HG03196 (cell line): ENCODE results near the gene COX4I1.

Source experiments
- ATAC-seq: cut with Tn5 transposase; IDR thresholded peaks from one replicate; pipeline ENCODE4 v1.9.1; 2021; ENCODE audit not compliant: unreplicated experiment

COX4I1 gene

DNA sequence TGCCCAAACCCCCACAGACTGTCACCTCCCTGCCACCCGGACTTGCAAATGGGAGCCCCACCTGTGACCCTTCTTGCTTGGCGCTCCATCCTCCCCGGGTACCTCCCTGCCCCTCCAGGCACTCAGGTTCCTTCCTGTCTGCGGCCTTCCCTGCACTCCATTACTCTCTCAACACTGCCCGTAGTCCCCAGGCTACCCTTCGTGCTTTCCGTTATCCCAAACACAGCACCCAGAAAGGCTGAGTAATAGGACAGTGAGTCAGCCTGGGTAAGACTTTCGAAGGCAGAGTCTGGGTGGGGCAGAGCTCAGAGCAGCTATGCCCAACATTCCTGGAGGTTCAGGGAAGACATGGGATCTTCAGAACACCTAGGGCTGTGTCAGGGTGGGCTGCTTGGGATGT is 32.0 kb upstream of the COX4I1 start:
- no peak for ATAC-seq

DNA sequence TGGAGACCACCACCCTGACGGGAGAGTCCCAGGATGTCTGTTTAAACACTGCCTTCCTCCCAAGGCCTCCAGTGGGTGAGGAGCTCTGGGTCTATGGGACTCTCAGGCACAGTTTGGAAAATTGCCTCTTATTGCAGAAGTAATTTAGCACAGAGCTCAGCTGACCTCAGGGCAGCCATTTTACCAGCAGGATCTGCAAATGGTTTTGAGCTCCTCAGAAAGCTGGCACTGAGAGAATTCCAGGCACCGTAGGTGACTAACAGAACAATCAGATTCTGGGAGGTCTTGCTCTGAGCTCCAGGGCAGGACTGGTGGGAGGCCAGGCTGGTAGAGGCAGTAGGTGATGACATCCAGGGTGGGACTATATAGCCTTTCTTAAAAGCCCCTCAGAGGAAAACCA is 31.3 kb upstream of the COX4I1 start:
- ATAC-seq: no peak

DNA sequence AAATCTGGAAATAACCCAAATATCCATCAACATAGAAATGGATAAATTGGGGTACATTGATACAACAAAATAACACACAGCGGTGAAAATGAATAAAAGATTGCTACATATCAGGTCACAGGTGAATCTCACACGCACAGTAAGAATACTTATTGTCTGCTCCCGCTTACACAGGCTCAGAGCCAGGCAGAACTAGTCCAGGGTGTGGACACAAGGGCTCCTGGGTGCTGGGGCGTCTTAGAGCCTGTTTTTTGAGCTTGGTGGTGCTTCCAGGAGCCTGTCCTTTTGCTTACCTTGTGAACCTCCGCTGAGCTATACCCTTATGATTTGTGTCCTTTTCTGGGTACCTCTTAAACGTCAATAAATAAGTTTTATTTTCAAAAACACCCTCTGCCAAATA is 28.8 kb upstream of the COX4I1 start:
- ATAC-seq: no peak

DNA sequence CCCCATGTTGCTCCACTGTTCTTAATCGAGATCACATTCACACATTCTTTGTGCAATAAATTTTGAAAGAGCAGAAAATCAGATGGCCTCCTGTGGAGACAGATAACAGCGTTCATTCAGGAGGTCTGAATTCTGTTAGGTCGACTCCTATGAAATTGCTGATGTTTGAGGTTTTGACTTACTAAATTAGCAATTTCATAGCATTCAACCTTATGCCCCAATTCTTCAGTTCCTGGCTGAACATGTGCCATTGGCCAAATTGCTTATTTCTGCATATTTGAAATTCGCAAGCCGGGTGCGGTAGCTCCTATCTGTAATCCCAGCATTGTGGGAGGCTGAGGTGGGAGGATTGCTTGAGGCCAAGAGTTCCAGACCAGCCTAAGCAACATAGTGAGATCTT is 26.5 kb upstream of the COX4I1 start:
- ATAC-seq: no peak

DNA sequence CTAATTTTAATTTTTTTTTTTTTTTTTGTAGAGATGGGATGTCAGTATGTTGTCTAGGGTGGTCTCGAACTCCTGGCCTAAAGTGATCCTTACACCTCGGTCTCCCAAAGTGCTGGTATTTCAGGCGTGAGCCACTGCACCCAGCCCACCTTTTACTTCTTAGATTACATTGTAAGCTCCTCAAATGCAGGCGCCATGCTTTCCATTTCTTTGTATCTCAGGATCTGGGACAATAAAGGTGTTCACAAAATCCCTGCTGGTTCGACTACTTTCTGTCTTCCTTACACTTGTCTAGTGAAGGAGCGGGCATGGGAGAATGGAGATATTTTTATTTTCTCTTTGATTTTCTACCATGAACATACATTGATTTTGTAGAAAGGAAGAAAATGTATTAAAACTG is 25.4 kb upstream of the COX4I1 start:
- no peak for ATAC-seq

DNA sequence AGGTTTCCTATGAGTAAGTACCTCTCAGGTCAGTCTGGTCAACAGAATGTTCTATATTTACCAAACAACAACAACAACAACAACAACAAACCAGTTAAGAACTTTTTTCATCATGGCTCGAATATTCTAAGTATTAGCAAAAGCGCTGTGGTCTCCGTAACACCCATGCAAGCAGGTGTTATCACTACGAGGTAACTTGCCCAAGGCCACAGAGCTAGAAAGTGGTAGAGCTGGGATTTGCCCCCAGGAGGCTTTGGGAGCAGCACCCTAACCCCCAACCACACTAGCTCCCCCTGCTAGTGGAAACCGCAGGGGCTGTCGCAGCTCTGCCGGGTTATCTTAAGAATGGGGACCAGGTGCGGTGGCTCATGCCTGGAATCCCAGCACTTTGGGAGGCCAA is 24.7 kb upstream of the COX4I1 start:
- ATAC-seq: no peak

DNA sequence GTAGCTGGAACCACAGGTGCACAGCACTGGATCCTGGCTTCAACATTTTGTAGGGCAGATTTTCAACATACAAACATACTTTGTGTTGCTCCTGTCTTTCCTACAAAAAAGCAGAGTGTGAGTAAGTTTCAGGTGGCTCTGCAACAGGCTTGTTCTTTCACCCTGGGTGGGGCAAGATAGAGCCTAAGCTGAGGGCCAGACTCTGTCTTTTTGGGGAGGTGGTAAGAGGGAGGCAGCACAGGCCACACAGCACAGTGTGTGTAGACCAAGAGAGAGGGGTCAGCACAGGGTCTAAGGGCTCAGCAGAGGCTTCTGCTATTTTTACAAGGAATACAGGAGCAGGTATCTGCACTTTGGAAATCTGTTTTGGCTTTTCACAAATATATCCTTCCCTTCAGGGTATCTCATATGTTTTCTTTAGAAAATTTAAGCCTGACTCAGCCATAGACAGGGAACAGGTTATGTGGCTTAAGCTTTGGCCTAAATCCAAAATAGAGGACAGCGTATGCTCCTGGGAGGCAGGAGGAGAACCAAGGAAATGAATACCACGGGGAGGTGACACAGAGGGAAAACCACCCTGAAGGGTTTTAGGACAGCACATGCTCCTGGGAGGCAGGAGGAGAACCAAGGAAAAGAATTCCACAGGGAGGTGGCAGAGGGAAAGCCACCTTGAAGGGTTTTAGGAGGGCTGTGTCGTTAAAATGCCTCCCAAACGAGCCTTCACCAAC is 21.7 kb upstream of the COX4I1 start:
- no peak for ATAC-seq

DNA sequence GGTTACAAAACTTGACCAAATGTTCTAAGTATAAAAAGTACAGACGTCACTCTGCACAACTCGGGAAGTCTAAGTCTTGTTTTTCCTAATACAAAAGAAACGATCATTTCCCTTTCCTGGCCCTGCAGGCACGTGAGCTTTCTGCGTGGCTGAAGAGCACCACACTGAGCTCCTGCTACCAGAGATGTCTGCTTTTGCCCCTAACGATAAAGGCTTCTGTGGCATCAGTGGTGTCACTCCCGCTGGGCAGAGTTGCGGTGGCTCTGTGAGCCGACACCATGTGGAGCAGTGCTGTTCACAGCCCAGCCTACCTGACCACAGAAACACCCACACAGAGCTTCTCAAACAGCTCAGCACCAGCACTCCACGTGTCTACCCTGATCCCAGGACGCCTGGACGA is 20.6 kb upstream of the COX4I1 start:
- no peak for ATAC-seq

DNA sequence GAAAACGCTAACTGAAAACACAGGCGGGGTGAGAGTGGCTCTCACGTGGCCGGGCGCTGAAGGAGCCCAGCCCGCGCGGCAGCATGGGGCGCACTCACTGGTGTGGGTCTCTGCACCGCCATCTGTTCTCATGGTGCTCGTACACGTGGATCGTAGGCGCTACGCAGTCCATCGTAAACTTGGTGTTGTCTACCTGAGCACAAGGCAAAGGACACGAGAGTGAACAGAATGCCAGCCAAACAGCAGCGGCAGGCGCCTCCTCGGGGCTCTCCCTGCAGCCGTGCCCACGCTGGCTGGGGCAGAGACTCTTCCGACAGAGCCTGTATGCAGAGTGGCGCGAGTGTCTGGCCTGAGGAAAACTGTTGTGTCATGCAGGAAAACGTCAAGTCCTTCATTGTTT is 19.2 kb upstream of the COX4I1 start:
- no peak for ATAC-seq

DNA sequence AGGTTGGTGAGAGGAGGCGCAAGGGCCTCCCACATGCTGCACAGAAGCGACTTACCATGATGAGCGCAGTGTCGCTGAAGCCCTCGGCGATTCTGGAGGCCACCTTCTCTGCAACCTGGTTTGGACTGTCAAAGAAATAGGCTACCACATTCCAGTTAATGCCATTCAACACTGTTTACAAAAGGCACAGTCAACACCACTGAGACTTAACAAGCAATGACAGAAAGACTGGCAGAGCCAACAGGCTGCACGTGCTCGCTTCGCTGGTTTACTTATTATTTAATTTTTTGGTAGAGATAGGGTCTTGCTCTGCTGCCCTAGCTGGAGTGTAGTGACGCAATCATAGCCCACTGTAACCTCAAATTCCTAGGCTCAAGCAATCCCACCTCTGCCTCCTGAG is 18.3 kb upstream of the COX4I1 start:
- no peak for ATAC-seq

DNA sequence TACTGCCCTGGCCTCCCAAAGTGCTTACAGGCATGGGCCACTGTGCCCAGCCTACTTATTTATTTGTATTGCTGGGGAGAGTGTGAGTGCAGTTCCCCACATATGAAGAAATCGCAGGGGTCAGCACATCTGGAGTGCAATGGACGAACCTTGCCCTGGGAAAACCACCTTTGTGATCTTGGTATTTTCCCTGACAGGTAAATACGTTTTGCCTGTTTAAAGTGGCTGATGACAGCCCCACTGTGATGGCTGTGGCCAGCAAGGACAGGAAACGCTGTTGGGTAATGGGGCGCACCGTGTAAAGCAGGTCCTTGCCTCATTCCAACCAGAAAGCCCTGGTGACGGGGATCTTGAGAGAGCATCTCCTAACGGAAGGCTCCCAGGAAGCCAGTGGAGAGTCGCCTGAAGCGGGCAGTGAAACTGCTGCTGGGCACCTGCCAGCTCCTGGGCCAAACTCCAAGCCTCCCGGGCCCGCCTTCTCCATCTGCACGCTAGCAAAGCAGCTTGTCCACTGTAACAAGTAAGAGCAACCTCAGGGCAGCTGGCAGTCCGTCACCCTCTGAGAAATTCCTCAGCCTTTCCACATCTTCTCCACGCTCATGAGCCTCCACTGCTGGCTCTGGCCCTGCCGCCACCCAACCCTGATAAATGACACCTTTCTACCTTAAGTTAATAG is 17.7 kb upstream of the COX4I1 start:
- ATAC-seq: no peak

DNA sequence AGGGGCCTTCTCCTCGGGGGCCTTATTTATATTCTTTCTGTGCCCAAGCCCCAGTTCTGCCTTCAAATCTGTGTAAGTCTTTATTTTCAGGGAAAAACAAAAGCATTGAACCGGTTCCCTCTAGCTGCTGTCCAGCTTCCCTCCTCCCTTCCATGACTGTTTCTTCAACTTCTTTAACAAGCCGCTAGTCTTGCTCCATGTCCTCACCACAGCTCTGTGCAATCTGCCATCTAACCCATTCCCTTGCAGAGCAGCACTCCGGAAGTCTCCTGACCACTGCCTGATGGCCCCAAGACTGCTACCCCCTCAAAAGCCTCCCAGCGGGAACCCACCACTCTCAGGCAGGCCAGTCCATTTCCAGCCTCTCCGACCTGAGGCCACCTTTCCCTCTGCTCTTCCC is 17.0 kb upstream of the COX4I1 start:
- ATAC-seq: no peak

DNA sequence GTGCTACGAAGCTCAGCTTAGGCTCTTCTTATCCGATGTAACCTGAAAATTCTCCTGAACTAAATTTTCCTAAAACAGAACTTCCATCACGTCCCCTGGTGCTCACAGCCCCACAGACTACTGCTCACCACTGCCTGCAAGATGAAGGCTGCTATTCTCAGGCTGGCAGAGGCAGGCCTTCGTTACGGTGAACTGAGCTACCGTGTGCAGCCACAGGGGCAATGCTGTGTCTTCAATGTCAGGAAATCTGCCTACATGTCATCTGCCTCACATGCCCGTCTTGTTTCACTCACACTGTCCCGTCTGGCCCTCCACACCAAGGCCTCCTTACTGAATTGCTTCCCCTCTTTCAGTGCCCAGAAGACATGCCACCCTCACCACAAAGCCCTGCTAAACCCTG is 16.1 kb upstream of the COX4I1 start:
- ATAC-seq: no peak

DNA sequence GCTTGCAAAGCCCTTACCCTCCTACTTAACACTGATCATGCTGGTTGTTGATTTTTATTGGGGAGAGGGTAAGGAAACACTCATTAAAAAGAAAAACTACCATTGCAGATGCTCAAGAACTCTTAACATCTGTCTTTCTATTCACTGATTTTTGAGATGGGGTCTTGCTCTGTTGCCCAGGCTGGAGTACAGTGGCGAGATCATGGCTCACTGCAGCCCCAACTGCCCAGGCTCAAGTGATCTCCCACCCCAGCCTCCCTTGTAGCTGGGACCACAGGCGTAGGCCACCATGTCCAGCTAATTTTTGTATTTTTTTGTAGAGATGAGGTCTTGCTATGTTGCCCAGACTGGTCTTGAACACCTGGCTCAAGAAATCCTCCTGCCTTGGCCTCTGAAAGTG is 14.7 kb upstream of the COX4I1 start:
- ATAC-seq: no peak

DNA sequence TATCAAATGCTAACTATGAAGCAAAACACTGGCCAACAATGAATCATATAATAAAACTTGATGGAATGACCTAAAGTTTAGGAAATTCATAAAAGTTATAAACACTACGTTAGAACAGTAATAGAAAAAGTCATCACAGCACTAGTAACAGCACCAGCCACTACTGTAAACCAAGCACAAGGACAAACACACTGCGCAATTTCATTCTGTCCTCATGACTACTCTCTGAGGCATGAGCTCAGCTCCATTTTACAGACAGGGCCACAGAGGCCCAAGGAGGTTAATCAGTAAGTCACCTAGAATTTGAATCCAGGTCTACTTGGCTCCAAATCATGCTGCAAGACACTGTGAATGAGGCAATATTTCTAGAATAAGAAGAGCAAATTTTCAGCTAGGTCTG is 13.6 kb upstream of the COX4I1 start:
- no peak for ATAC-seq

DNA sequence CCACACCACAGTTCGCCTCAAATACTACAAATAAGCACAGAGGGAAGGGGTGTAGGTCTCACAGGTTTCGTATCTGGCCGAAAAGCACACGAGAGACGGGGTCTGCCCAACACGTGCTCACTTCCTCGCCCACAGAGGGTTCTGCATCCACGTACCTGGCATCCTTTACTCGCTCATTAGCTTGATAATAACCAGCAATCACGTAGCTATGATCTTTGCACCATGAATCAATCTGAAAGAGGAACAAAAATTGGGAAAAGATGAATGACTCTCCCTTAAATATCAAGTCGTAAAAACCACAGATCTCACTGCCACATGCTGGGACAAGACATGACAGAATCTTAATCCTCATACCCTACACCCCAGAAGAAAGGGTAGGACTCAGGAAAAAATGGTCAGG is 10.7 kb upstream of the COX4I1 start:
- ATAC-seq: no peak

DNA sequence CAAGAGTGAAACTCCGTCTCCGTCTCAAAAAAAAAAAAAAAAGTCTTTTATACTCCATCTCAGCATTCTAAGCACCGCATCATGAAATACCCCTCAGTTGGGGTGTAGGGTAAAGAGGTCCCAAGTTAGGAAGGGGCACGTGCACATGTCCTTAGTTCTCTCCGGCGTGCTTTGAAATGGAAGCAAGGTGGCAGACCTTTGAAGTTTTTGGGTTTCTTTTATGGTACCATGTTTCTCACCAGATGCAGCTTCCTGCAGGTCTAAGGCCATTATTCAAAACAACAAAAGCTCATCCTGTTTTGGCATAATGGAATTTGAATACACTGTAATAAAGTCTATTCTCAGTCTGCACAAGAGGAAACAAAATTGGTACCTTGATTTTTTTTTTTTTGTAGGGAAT is 9.7 kb upstream of the COX4I1 start:
- ATAC-seq: no peak

DNA sequence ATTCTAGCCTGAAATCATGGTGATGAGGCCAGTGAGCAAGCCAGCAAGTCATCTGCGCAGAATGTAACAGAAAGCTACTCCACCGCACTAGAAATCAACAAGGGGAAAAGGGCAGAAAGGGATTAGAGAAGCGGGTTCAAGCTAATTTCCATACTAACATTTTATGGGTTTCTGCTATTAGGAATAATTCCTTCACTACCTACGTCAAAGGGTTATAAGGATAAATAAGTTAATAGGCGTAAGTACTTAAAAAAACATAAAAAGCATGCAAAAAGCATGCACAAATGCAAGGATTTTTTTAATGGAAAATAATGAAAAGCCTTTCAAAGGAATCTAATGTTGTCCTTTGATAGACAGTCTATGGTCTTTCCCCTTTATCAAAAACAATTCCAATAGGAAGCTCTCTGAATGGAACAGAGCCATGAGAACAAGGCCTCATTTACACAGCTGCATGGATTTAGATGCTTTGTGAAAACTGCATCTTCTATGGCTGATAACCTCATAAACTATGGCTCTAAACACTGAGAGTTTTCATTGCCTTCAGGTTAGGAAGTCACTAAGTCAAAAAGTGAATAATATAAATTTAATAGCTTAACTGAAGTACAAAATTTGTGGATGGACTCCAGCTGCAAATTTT is 5.7 kb upstream of the COX4I1 start:
- ATAC-seq: no peak

DNA sequence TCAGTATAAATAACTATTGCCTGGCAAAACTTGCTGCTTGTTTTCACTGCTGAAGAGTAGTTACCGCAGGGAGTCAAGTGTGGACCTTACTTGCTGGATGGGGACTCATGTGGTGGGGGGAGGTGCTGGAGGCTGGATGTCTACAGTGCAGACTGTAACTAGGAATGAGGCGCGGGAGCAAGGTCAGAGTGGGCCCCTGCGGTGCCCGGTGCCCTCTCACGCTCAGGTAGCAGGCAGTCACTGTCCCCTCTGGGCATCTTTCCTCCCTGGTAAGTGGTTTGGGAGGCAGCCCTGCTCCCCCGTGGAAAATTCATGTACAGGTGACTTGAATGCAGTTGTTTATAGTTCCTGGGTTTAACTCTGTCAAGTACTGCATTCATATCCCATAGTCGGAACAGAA is 4.8 kb upstream of the COX4I1 start:
- no peak for ATAC-seq

DNA sequence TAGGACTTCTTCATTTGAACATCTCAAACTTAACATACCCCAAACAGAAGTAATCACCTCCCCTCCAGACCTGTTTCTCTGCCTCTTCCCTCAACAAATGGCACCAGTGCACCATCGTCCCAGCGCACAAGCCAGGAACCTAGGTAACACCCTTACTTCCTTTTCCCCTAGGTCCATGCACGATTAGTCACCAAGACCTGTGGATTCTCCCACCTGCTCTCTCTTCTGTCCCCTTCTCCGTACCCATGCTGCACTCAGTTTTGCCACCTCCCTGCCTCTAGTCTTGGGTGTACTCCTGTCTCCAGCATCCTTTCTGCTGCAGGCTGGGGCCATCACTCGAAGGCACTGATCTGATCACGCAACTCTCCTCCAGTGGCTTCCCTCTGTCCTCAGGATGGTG is 3.3 kb upstream of the COX4I1 start:
- no peak for ATAC-seq

DNA sequence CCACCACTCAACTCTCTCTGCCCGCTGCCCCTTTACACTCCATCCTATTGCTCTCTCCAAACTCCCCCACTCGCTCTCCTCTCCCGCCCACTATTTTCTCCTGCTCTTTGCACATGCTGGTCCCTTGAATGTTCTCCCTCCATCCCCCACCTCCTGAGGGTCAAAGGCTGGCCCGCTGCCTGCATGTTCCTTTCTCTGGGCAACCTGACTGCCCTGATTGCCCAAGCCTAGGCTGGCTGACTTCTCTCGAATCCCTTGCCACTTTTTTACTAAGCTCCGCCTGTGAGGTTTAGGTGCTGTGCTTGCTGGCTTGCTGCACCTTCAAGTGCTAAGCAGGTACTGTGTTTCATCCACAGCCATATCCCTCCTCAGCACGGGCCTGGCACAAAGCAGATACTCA is 2.9 kb upstream of the COX4I1 start:
- no peak for ATAC-seq

DNA sequence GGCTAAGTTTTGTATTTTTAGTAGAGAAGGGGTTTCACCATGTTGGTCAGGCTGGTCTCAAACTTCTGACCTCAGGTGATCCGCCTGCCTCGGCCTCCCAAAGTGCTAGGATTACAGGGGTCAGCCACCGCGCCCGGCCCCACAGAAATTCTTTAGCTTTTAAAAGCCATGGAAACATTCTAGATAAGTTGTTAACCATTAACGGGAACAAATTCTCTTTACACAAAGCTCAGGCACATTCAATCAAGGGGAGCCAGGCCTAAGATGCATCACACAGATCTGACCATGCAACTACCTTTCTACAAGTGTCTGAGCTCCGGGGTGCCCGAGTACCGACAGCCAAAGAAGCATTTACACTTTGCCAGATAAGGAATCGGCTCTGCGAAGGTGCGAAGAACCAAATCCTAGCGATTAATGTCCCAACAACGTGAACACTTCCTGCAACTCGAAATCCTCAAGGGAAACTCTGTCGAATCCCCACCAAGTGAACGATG is 1.2 kb upstream of the COX4I1 start:
- no peak for ATAC-seq
